ENCODE data around the gene DMRTC2. TPM values are rescaled to one million over a fixed set of nuclear protein-coding genes. Genes with fewer than 3 reads are reported as not detected.

The DMRTC2 gene
- total and polyA plus RNA-seq, 9 of the 15 experiments (the other 6 are each of a cell fraction or from before 2014, with no cell fraction given): 0.03 TPM; not detected in 8

GRCh38 chr19:41883821-41884733 lies 39.2 kb downstream of the DMRTC2 start (continued):
- TF ChIP-seq ZBTB40 (IDR thresholded peaks at IDR 0.05): peak; percentile 74
- no peak for TF ChIP-seq ZBTB40 (CRISPR knock-in tag; IDR thresholded peaks at IDR 0.05)
- no peak for TF ChIP-seq CGGBP1 (CRISPR knock-in tag; IDR thresholded peaks at IDR 0.05)
- TF ChIP-seq ZFP30 (CRISPR knock-in tag; IDR thresholded peaks at IDR 0.05; ENCODE audit: borderline replicate concordance): no peak
- TF ChIP-seq MAZ (CRISPR knock-in tag; conservative IDR thresholded peaks at IDR 0.05 in 1 of 2, IDR thresholded peaks at IDR 0.05 in 1 of 2): peak; percentile 100
- TF ChIP-seq EP300 (IDR thresholded peaks at IDR 0.05; ENCODE audit: low read length): no peak
- TF ChIP-seq NR1H2 (CRISPR knock-in tag; IDR thresholded peaks at IDR 0.05): no peak
- TF ChIP-seq, protein P1, sequence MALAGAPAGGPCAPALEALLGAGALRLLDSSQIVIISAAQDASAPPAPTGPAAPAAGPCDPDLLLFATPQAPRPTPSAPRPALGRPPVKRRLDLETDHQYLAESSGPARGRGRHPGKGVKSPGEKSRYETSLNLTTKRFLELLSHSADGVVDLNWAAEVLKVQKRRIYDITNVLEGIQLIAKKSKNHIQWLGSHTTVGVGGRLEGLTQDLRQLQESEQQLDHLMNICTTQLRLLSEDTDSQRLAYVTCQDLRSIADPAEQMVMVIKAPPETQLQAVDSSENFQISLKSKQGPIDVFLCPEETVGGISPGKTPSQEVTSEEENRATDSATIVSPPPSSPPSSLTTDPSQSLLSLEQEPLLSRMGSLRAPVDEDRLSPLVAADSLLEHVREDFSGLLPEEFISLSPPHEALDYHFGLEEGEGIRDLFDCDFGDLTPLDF (CRISPR knock-in tag; IDR thresholded peaks at IDR 0.05): peak; percentile 12; the same call in 1 of the 2 replicates
- TF ChIP-seq KAT7 (CRISPR knock-in tag; IDR thresholded peaks at IDR 0.05; ENCODE audit: borderline replicate concordance): peak; percentile 15; the same call in 1 of the 2 replicates
- TF ChIP-seq CBX5 (IDR thresholded peaks at IDR 0.05; ENCODE audit: borderline replicate concordance, low read depth): no peak
- no peak for TF ChIP-seq HNRNPUL1 (IDR thresholded peaks at IDR 0.05; ENCODE audit: low read length)
- 0 out of 2 replicates have a peak, but pooled peaks have one; percentile 11 for TF ChIP-seq EGR1 (conservative IDR thresholded peaks at IDR 0.05)
- peak; percentile 14; the same call in 1 of the 2 replicates for TF ChIP-seq DEAF1 (CRISPR knock-in tag; IDR thresholded peaks at IDR 0.05)
